ENCODE results near the gene TIPRL.
"Not testable (repeated sequence)": the region's sequence is repeated elsewhere in the genome, so short reads cannot be mapped to it uniquely, and the experiment has no call there.

Gene TIPRL

DNA sequence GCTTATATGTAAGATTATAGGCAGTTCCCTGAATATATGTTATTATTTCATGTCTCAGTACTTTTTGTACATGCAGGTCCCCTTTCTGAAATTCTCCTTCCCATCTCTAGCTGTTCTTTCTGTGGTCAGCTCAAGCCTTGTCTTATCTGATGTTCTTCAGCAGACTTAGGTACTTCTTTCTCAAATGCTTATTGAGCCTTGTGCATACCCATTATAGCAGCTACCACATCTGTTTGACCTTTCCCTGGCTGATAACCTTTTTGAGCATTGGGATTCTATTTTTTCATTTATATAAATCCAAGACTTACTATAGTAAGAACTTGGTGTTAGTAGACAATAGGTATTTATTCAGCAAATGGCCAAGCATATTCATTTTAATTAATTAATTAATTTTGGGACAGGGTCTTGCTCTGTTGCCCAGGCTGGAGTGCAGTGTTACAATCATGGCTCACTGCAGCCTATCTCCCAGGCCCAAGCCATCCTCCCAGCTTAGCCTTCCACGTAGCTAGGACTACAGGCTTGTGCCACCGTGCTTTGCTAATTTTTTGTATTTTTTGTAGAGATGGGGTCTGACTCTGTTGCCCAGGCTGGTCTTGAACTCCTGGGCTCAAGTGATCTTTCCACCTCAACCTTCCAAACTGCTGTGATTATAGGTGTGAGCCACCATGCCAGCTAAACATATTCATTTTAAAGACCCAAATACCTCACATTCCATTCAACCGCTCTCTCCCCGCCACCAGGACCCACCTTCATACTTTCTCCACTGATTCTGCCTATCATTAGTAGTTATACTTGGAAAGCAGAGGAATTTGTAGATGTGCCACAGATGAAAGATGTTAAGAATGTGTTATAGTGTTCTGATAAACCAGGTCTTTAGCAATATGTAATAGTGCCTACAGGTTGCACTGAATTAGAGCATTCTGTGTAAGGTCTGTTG lies 16.7 kb downstream of the TIPRL start:
- Histone ChIP-seq H3K27me3 (ENCODE audit: insufficient read depth, low read depth) (no peaks in the 10 kb centered on the region), H3K4me2 (no peak overlapping the region), H2AFZ (ENCODE audit: low read depth) (no peak overlapping the region), H3K9ac (no peak overlapping the region), H3K36me3 (ENCODE audit: insufficient read depth) (peaks cover 7% of the 10 kb centered on the region; the same call in 1 of the 2 replicates), H3K4me3 (IDR thresholded peaks at IDR 0.05; ENCODE audit: insufficient read depth, low read depth, low read length) (no peak overlapping the region), H3K4me1 (ENCODE audit: low read depth, poor library complexity, severe bottlenecking) (peaks cover 5% of the 10 kb centered on the region), H3K79me2 (ENCODE audit: insufficient read depth, low read depth) (no peaks in the 10 kb centered on the region), H4K20me1 (ENCODE audit: insufficient read depth) (no peaks in the 10 kb centered on the region), H3K27ac (no peak overlapping the region)
- TF ChIP-seq, protein P1, sequence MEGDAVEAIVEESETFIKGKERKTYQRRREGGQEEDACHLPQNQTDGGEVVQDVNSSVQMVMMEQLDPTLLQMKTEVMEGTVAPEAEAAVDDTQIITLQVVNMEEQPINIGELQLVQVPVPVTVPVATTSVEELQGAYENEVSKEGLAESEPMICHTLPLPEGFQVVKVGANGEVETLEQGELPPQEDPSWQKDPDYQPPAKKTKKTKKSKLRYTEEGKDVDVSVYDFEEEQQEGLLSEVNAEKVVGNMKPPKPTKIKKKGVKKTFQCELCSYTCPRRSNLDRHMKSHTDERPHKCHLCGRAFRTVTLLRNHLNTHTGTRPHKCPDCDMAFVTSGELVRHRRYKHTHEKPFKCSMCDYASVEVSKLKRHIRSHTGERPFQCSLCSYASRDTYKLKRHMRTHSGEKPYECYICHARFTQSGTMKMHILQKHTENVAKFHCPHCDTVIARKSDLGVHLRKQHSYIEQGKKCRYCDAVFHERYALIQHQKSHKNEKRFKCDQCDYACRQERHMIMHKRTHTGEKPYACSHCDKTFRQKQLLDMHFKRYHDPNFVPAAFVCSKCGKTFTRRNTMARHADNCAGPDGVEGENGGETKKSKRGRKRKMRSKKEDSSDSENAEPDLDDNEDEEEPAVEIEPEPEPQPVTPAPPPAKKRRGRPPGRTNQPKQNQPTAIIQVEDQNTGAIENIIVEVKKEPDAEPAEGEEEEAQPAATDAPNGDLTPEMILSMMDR (conservative IDR thresholded peaks at IDR 0.05; ENCODE audit: low read depth, low read length): no peak

DNA sequence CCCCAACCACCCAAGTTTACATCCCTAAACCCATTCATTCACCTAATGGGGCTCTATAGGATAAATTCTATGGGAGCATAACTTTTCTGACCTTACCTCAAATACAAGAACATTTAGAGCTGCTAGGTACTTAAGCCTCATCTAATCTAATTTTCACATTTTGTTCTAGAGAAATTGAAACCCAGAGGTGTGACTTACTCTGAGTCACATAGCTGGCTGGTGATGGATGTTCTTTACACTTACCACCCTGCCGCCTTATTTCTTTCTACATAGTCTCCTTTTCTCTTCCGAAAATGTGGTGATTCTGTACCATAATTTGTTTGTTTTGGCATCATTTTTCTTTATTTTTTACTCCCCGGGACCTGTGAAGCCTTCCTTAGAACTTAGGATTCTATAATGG lies 20.3 kb downstream of the TIPRL start:
- H3K9ac ChIP-seq: no peak overlapping the region
- TF ChIP-seq, protein P1 (conservative IDR thresholded peaks at IDR 0.05; ENCODE audit: low read depth, low read length): no peak
- no peaks in the 10 kb centered on the region for H3K27me3 ChIP-seq (ENCODE audit: insufficient read depth, low read depth)
- no peak overlapping the region for H2AFZ ChIP-seq (ENCODE audit: low read depth)
- peaks cover 7% of the 10 kb centered on the region; the same call in 1 of the 2 replicates for H3K36me3 ChIP-seq (ENCODE audit: insufficient read depth)
- peaks cover 5% of the 10 kb centered on the region for H3K4me1 ChIP-seq (ENCODE audit: low read depth, poor library complexity, severe bottlenecking)
- H3K4me2 ChIP-seq: no peak overlapping the region
- no peak overlapping the region for H3K4me3 ChIP-seq (IDR thresholded peaks at IDR 0.05; ENCODE audit: insufficient read depth, low read depth, low read length)
- H3K79me2 ChIP-seq (ENCODE audit: insufficient read depth, low read depth): no peaks in the 10 kb centered on the region
- H4K20me1 ChIP-seq (ENCODE audit: insufficient read depth): no peaks in the 10 kb centered on the region
- H3K27ac ChIP-seq: no peak overlapping the region

DNA sequence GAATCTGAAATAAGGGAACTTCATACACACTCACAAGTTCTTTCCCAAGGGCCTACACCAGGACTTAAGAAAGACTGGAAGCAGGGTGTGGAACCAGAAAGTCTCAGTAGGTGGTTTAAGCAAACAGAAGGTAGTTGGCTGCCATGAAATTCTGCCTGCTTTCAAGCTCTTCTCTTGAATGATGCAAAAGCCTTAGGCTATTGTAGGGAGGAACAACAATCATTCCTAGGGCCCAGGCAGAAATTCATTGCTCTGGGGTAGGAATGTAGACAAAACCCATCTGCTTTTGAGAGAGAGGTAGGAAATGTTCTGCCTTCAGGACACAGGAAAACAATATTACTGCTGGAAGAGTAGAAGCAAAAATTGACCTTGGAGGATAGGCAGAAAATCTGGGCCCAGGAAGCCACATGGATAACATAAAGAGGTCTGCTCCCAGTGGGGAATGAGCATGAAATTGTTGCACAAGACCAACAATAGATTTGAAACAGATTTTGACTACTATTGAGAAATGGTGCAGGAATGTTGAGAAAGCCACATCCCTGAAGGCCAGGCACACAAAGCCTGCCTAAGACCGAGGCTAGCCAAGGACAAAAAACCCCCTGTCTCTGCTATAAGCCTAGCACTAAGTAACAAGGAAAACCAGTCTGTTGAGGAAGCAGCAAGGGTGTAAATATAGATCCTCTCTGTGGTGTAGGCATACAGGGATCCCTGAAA lies 24.3 kb downstream of the TIPRL start:
- no peaks in the 10 kb centered on the region for H3K36me3 ChIP-seq (ENCODE audit: insufficient read depth)
- no peak overlapping the region for H3K27ac ChIP-seq
- no peak overlapping the region for H3K9ac ChIP-seq
- no peaks in the 10 kb centered on the region for H4K20me1 ChIP-seq (ENCODE audit: insufficient read depth)
- H2AFZ ChIP-seq (ENCODE audit: low read depth): no peak overlapping the region
- H3K79me2 ChIP-seq (ENCODE audit: insufficient read depth, low read depth): no peaks in the 10 kb centered on the region
- no peaks in the 10 kb centered on the region for H3K27me3 ChIP-seq (ENCODE audit: insufficient read depth, low read depth)
- H3K4me3 ChIP-seq (IDR thresholded peaks at IDR 0.05; ENCODE audit: insufficient read depth, low read depth, low read length): no peak overlapping the region
- TF ChIP-seq, protein P1 (conservative IDR thresholded peaks at IDR 0.05; ENCODE audit: low read depth, low read length): no peak
- no peaks in the 10 kb centered on the region for H3K4me1 ChIP-seq (ENCODE audit: low read depth, poor library complexity, severe bottlenecking)
- H3K4me2 ChIP-seq: no peak overlapping the region

DNA sequence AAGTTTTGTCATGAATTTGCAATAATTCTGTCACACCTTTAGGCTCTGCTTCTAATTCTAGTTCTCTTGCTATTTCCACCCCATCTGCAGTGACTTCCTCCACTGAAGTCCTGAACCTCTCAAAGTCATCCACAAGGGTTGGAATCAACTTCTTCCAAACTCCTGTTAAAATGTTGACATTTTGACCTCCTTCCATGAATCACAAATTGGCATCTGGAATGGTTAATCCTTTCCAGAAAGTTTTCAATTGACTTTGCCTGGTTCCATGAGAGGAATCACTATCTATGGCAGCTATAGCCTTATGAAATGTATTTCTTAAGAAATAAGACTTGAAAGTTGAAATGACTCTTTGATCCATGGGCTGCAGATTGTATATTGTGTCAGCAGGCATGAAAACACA lies 27.3 kb downstream of the TIPRL start:
- Histone ChIP-seq H3K27ac (no peak overlapping the region), H3K4me3 (IDR thresholded peaks at IDR 0.05; ENCODE audit: insufficient read depth, low read depth, low read length) (no peak overlapping the region), H3K4me2 (no peak overlapping the region), H2AFZ (ENCODE audit: low read depth) (no peak overlapping the region), H3K4me1 (ENCODE audit: low read depth, poor library complexity, severe bottlenecking) (no peaks in the 10 kb centered on the region), H3K9ac (no peak overlapping the region), H3K36me3 (ENCODE audit: insufficient read depth) (no peaks in the 10 kb centered on the region), H3K79me2 (ENCODE audit: insufficient read depth, low read depth) (no peaks in the 10 kb centered on the region), H4K20me1 (ENCODE audit: insufficient read depth) (no peaks in the 10 kb centered on the region), H3K27me3 (ENCODE audit: insufficient read depth, low read depth) (no peaks in the 10 kb centered on the region)
- TF ChIP-seq, protein P1 (conservative IDR thresholded peaks at IDR 0.05; ENCODE audit: low read depth, low read length): no peak

DNA sequence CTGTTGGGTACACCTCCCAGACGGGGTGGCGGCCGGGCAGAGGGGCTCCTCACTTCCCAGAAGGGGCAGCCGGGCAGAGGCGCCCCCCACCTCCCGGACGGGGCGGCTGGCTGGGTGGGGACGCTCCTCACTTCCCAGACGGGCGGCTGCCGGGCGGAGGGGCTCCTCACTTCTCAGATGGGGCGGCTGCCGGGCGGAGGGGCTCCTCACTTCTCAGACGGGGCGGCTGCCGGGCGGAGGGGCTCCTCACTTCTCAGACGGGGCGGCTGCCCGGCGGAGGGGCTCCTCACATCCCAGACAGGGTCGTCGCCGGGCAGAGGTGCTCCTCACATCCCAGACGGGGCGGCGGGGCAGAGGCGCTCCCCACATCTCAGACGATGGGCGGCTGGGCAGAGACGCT lies 28.9 kb downstream of the TIPRL start:
- H3K36me3 ChIP-seq (ENCODE audit: insufficient read depth); H3K27me3 ChIP-seq (ENCODE audit: insufficient read depth, low read depth); H3K4me1 ChIP-seq (ENCODE audit: low read depth, poor library complexity, severe bottlenecking): not testable (repeated sequence)

More for the DNA sequence above, 28.9 kb downstream of the TIPRL start:
- H3K4me3 ChIP-seq (IDR thresholded peaks at IDR 0.05; ENCODE audit: insufficient read depth, low read depth, low read length); H3K4me2 ChIP-seq; H2AFZ ChIP-seq (ENCODE audit: low read depth); H3K79me2 ChIP-seq (ENCODE audit: insufficient read depth, low read depth); H3K27ac ChIP-seq; H3K9ac ChIP-seq; H4K20me1 ChIP-seq (ENCODE audit: insufficient read depth): not testable (repeated sequence)
